Measurements from ENCODE around the gene FOXE1. TPM values are rescaled to one million over a fixed set of nuclear protein-coding genes. Genes with fewer than 3 reads are reported as not detected.
A peak's percentile ranks its signal among the peaks of the same experiment; 100 is the strongest.

FOXE1 gene
- total RNA-seq = under 1 TPM in 1 of 2 donors, not detected in 1; 0.08 TPM
- 0.12 to 0.15 reads per million in 2 donors for total RNA-seq

DNA sequence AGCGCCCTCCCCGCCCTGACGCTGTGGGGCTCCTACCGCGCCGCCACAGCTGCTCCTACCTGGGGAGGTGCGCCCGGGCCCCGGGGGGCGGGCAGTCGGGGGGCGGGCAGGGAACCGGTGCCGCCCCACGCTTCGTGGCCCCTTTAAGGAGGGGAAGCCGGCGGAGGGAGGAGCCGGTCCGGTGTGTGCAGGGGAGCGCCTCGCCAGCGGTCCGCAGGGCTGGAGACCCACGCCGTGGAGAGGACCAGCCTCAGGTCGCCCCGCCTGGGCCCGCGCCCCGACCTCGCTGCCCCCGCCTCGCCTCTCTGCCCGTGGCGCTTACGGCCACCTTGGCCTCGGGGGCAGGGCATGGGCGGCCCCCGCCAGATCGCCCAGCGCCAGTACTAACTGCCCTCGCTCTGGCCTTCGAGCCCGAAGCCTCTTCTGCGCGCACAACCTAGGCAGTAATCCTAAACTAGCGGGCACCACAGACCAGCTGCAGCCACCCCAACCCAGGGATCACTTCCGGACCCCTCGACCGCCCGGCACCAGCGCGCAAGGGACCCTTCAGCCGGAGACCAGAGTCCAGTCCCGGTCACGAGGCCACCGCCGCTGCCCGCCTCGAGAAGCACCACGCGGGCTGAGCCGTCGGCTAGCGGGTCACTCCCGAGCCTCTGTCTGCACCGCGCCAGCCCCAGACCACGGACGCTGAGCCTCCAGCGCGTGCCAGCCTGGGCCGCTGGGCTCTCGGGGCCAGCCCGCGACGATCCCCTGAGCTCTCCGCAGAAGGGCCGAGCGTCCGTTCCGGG is at the start of gene FOXE1:
Gene FOXE1, plus strand, starts transcription at position 171 of the 788 bp plus-strand sequence. CDS start 689 bp downstream, outside the sequence.
- H3K36me3 Mint-ChIP-seq (ENCODE audit: low read depth) = peaks cover 5% of the 10 kb centered on the region
- H3K27ac Mint-ChIP-seq = peak within 1 kb of the TSS; percentile 41
- H3K4me1 Mint-ChIP-seq = peaks cover 17% of the 10 kb centered on the region
- H3K9me3 ChIP-seq (ENCODE audit: control insufficient read depth, low read length, poor library complexity, severe bottlenecking) = peaks cover 4% of the 10 kb centered on the region
- peaks cover 64% of the 10 kb centered on the region for H3K27me3 Mint-ChIP-seq
- ATAC-seq (peak; percentile 5), DNase-seq (no peak)
- H3K4me3 Mint-ChIP-seq = peak within 1 kb of the TSS; percentile 88

DNA sequence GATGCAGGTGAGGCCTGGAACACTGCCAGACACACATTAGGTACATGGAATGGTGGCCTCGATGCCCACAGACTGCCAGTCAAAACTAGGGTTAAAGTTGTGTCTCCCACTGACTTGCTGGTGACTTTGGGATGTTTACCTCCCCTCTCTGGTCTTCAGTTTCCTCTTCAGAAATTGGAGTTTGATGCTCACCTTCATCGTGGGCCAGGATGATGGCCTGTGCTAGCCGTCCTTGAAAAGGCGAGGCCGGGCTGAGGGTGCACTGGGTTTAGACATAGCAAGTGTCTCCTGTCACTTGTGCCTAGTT is 49.0 kb upstream of the FOXE1 start:
- no peaks in the 10 kb centered on the region for H3K36me3 Mint-ChIP-seq (ENCODE audit: low read depth)
- peaks cover 13% of the 10 kb centered on the region for H3K4me1 Mint-ChIP-seq
- peak overlapping the region; percentile 87 for H3K4me3 Mint-ChIP-seq
- H3K9me3 ChIP-seq (ENCODE audit: control insufficient read depth, low read length, poor library complexity, severe bottlenecking) = no peaks in the 10 kb centered on the region
- peaks cover 28% of the 10 kb centered on the region for H3K27me3 Mint-ChIP-seq
- DNase-seq = no peak
- ATAC-seq = no peak
- H3K27ac Mint-ChIP-seq = peak overlapping the region; percentile 24

DNA sequence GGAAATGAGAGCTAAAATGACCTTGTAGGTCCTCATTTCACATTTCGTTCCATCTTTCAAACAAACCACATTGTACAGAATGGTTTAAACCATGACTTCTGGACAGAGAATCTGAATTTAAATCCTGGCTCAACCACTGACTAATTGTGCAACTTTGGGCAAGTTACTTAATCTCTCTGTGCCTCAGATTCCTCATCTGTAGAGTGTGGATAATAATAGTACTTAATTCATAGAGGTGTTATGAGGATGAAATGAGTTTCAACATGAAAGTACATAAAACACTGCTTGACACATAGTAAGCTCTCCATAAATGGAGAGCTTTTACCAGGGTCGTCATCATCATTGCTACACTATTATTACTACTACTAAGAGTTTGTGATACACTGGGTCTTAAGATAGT is 46.3 kb upstream of the FOXE1 start:
- peaks cover 29% of the 10 kb centered on the region for H3K27me3 Mint-ChIP-seq
- DNase-seq = no peak
- no peak overlapping the region for H3K4me3 Mint-ChIP-seq
- no peaks in the 10 kb centered on the region for H3K36me3 Mint-ChIP-seq (ENCODE audit: low read depth)
- no peak for ATAC-seq
- peaks cover 13% of the 10 kb centered on the region for H3K4me1 Mint-ChIP-seq
- no peaks in the 10 kb centered on the region for H3K9me3 ChIP-seq (ENCODE audit: control insufficient read depth, low read length, poor library complexity, severe bottlenecking)
- H3K27ac Mint-ChIP-seq = no peak overlapping the region

DNA sequence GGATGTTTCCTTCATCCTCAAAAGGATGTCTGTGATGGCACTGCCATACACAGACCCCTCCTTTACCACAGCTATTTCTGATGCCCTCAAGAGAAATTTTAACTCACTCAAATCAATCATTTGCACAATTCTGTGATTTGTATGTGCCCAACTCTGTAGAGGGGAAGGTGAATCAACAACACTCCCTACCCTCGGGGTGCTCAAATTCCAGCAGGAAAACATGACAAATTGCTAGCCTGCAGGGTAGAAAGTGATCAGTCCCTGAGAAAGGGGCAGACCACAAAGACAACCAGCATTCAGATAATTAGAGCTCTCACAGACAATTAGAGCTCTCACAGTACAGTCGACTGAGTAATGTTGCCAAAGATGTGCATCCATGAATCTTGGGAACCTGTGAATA is 45.3 kb upstream of the FOXE1 start:
- no peak for DNase-seq
- no peak overlapping the region for H3K27ac Mint-ChIP-seq
- peaks cover 29% of the 10 kb centered on the region for H3K27me3 Mint-ChIP-seq
- H3K36me3 Mint-ChIP-seq (ENCODE audit: low read depth) = no peaks in the 10 kb centered on the region
- no peak overlapping the region for H3K4me3 Mint-ChIP-seq
- no peaks in the 10 kb centered on the region for H3K9me3 ChIP-seq (ENCODE audit: control insufficient read depth, low read length, poor library complexity, severe bottlenecking)
- peaks cover 9% of the 10 kb centered on the region for H3K4me1 Mint-ChIP-seq
- no peak for ATAC-seq

DNA sequence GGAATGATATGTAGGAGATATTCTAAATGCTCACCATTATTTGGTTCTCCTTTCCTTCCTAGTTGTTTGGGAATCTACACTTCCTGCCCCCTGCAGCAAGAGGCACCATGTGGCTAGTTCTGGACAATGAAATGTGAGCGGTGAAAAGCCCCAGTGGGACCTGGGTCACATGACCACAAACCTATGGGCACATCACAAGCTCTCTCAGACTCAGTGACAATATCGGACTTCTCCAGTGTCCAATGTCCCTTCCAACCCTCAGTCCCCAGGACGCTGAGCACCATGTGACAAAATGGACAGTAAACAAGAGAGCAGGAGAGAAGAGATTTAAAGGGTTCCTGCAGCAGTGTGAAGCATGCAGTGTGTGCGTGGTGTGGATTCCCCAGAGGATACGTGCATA is 44.6 kb upstream of the FOXE1 start:
- Mint-ChIP-seq H3K27me3 (peaks cover 29% of the 10 kb centered on the region), H3K4me3 (no peak overlapping the region), H3K27ac (no peak overlapping the region), H3K4me1 (peaks cover 6% of the 10 kb centered on the region), H3K36me3 (ENCODE audit: low read depth) (no peaks in the 10 kb centered on the region)
- DNase-seq (no peak), ATAC-seq (no peak)
- H3K9me3 ChIP-seq (ENCODE audit: control insufficient read depth, low read length, poor library complexity, severe bottlenecking) = no peaks in the 10 kb centered on the region

DNA sequence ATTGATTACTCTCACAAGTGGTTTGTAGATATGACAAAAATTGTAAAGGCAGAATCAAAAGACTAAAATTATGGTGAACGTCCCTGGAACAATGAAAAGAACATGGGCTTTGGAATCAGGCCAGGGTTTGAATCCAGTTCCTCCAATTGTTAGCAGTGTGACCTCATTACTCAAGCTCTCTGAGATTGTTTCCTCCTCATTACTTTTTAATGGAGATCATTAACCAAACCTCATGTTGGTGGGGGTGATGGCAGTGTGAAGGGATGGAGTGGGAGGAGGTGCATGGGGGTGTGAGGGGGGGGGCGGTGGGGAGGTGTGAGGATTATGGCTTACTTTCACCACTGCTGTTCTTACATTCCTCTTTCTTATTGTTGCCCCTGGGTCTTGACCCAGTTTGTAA is 44.1 kb upstream of the FOXE1 start:
- Mint-ChIP-seq H3K36me3 (ENCODE audit: low read depth) (no peaks in the 10 kb centered on the region), H3K4me1 (peaks cover 4% of the 10 kb centered on the region), H3K4me3 (no peak overlapping the region), H3K27me3 (peaks cover 29% of the 10 kb centered on the region), H3K27ac (no peak overlapping the region)
- H3K9me3 ChIP-seq (ENCODE audit: control insufficient read depth, low read length, poor library complexity, severe bottlenecking) = no peaks in the 10 kb centered on the region
- DNase-seq = no peak
- ATAC-seq = no peak

DNA sequence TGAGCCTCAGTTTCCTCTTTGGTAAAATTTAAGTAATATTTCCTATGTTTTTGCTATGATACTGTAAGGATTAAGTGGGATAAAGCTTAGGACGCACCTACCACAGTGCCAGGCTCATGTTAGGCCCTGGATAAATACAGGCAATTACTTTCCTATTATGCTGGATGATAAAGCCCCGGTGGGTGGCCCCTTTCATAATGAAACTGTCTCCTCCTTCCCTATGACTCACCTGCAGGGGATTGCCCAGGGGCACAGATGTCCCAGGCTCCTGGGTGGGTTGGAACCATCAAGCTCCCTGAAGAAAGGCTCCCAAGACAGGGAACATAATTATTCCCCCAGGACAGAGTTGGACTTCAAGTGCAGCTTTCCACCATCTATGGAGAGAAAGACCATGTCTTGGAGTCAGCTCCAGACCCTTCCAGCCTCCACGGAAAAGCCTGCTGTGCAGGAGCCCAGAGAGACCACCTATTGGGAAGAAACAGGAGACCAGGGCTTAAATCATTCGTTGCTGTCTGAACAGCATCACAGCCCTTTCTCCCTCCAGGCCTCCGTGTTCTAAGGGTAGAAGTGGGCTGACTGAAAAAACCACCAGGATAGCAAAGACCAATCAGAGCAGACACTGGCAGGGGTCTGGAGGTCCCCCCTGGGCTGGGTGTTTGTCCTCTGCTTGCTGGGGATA is 43.2 kb upstream of the FOXE1 start:
- no peaks in the 10 kb centered on the region for H3K9me3 ChIP-seq (ENCODE audit: control insufficient read depth, low read length, poor library complexity, severe bottlenecking)
- Mint-ChIP-seq H3K4me1 (no peaks in the 10 kb centered on the region), H3K27ac (no peak overlapping the region), H3K27me3 (peaks cover 24% of the 10 kb centered on the region), H3K36me3 (ENCODE audit: low read depth) (no peaks in the 10 kb centered on the region), H3K4me3 (no peak overlapping the region)
- ATAC-seq = no peak
- DNase-seq = no peak

DNA sequence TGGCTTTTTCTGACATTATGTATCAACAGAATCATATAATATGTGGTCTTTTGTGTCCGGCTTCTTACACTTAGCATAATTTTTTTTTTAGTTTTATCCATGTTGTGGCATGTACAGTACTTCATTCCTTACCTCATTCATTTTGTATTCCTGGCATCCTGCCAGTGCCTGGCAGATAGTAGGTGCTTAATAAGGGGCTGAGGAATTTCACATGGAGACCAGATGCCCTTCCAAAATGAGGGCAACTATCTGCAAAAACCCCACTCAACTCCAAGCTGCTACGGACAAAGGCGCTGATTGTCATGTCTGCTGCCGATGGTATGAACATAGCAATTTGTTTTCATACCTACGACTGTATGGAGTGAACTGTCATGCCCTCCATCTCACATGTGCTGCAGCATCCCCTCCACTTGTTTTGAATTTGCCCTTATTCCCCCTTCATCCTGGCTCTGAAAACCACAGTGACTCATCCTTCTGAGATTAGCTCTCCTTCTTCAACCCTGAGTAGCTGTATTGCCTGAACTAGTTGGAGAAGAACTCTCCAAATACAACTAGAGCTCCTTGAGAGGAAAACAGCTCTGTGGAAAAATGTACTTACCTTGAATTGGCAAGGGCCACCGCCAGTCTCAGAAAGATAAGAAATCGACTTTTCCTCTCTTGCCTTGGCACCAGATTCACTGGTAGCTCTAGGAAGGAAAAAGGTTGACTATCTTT is 41.3 kb upstream of the FOXE1 start:
- Mint-ChIP-seq H3K4me1 (no peaks in the 10 kb centered on the region), H3K4me3 (no peak overlapping the region), H3K36me3 (ENCODE audit: low read depth) (no peaks in the 10 kb centered on the region), H3K27ac (no peak overlapping the region), H3K27me3 (peaks cover 17% of the 10 kb centered on the region)
- ATAC-seq (no peak), DNase-seq (no peak)
- no peaks in the 10 kb centered on the region for H3K9me3 ChIP-seq (ENCODE audit: control insufficient read depth, low read length, poor library complexity, severe bottlenecking)

DNA sequence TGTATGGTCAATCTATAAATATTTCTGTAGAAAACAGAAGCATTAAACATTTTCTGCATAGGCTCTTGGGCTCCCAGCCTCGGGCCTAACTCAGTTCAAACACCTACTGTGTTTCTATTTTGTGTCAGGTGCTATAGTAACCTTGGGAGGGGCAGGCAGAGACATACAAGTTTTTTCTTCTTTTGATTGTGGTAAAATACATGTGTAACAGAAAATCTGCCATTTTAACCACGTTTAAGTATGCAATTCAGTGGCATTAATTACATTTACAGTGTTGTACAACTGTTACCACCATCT is 40.8 kb upstream of the FOXE1 start:
- Mint-ChIP-seq H3K4me3 (no peak overlapping the region), H3K4me1 (no peaks in the 10 kb centered on the region), H3K27ac (no peak overlapping the region), H3K36me3 (ENCODE audit: low read depth) (no peaks in the 10 kb centered on the region), H3K27me3 (peaks cover 15% of the 10 kb centered on the region)
- ATAC-seq (no peak), DNase-seq (no peak)
- no peaks in the 10 kb centered on the region for H3K9me3 ChIP-seq (ENCODE audit: control insufficient read depth, low read length, poor library complexity, severe bottlenecking)

DNA sequence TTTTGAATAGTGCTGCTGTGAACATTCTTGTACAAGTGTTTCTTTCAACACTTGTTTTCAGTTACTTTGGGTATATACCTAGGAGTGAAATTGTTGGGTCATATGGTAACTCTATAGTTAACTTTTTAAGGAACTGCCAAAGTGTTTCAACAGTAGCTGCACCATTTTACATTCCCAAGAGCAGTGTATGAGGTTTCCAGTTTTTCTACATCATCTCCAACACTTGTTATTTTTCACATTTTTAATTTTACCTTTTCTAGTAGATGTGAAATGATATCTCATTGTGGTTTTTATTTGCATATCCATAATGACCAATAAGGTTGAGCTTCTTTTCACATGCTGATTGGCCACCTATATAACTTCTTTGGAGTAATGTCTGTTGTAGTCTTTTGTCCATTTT is 40.0 kb upstream of the FOXE1 start:
- DNase-seq (no peak), ATAC-seq (no peak)
- Mint-ChIP-seq H3K27me3 (peaks cover 15% of the 10 kb centered on the region), H3K4me1 (no peaks in the 10 kb centered on the region), H3K36me3 (ENCODE audit: low read depth) (no peaks in the 10 kb centered on the region), H3K27ac (no peak overlapping the region), H3K4me3 (no peak overlapping the region)
- no peaks in the 10 kb centered on the region for H3K9me3 ChIP-seq (ENCODE audit: control insufficient read depth, low read length, poor library complexity, severe bottlenecking)

DNA sequence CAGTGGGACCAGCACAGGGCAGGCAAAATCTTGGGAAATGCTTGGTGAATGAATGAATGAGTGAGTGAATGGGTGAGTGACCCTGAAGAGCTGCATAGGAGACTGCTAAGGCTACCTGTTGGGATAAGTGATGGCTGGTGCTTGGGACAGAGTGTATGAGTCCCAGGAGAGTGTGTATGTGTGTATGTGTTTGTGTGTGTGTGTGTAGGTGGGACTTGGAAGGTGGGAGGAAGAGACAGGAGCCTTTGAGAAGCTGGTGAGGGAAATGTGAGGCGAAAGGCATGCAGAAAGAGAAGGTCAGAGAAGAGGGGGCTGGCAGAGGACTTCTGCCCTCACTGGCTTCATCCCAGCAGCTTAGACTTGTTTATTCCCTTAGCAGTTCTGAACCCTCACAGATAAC is 33.3 kb upstream of the FOXE1 start:
- Mint-ChIP-seq H3K4me1 (no peaks in the 10 kb centered on the region), H3K4me3 (no peak overlapping the region), H3K27me3 (peaks cover 20% of the 10 kb centered on the region), H3K36me3 (ENCODE audit: low read depth) (peaks cover 7% of the 10 kb centered on the region), H3K27ac (no peak overlapping the region)
- DNase-seq = no peak
- ATAC-seq = no peak
- no peaks in the 10 kb centered on the region for H3K9me3 ChIP-seq (ENCODE audit: control insufficient read depth, low read length, poor library complexity, severe bottlenecking)

DNA sequence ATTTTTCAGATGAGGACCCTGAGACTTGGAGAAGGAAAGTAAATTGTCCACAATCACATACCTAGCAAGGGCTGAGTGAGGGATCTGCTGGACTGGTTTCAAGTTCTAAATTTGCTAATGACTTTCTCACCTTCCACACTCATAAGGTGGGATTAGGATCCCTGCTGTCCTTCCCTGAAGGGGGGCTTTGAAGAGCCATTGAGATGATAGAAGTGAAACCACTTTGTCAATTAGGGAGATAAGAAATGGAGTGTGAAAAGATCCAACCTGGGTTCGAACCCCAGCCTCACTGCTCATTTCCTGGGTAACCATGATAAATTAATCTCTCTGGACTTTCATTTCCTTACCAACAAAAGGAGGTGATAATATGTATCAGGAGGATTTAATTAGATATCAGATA is 32.7 kb upstream of the FOXE1 start:
- DNase-seq (no peak), ATAC-seq (no peak)
- no peaks in the 10 kb centered on the region for H3K9me3 ChIP-seq (ENCODE audit: control insufficient read depth, low read length, poor library complexity, severe bottlenecking)
- peaks cover 7% of the 10 kb centered on the region for H3K36me3 Mint-ChIP-seq (ENCODE audit: low read depth)
- H3K27ac Mint-ChIP-seq = no peak overlapping the region
- peaks cover 26% of the 10 kb centered on the region for H3K27me3 Mint-ChIP-seq
- no peak overlapping the region for H3K4me3 Mint-ChIP-seq
- no peaks in the 10 kb centered on the region for H3K4me1 Mint-ChIP-seq

DNA sequence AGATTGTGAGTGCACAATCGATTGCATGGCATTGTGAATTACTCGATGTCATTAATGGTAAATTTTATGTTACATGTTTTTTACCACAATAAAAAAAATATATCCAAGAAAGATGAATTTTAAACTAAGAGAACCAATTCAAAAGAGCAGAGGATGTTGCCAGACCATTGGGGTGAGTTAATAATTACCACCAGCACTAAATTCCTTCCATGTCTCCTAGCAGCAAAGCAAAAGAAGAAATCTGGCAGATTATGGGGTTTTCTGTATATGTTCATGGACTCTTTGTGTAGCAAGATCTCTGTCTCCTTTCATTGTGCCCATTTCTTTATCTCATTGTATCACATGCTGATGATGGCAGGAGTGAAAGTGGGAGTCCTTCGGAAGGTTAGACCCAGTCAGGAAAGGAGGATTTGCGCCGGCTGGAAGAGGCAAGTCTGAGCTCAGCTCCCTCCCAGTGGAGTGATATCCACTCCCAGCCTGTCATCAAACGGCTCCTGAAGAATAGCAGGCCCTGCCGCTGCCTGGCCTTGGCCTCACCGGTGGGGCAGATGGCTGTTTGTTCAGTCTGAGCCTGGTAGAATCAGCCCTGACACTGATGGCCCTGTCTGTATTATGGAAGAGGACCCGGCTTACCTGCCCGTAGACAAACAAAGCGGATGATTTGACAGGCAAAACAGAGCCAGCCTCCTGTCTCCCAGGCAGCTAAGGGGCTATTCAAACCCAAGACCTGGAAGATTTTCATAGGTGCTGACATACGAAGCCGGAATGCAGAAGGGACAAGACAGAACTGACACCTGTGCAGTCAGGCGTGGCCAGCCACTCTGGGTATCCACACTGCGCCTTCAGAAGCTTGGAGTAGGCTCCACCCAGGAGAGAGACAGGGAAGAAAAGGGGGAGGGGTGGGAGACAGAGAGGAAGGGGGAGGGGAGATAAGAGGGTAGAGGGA is 21.9 kb upstream of the FOXE1 start:
- Mint-ChIP-seq H3K27me3 (peaks cover 56% of the 10 kb centered on the region), H3K27ac (no peak overlapping the region), H3K36me3 (ENCODE audit: low read depth) (peaks cover 3% of the 10 kb centered on the region), H3K4me3 (no peak overlapping the region), H3K4me1 (peaks cover 3% of the 10 kb centered on the region)
- H3K9me3 ChIP-seq (ENCODE audit: control insufficient read depth, low read length, poor library complexity, severe bottlenecking) = peaks cover 2% of the 10 kb centered on the region
- DNase-seq (no peak), ATAC-seq (no peak)

All from T-helper 17 cell (primary cell).